Measurements from ENCODE around the gene SMLR1. TPM values are rescaled to one million over a fixed set of nuclear protein-coding genes. Genes with fewer than 3 reads are reported as not detected.
A peak's percentile ranks its signal among the peaks of the same experiment; 100 is the strongest.

SMLR1 gene
- total and polyA plus RNA-seq, 4 donors: 20.8 to 65.2 (median 39.6) TPM

GRCh38 chr6:130846501-130846900 is 19.3 kb downstream of the SMLR1 start:
- DNase-seq (ENCODE audit: low spot score): no peak
- Histone ChIP-seq H3K27me3 (ENCODE audit: control insufficient read depth in 4 of 4, insufficient read depth in 4 of 4, low read length in 3 of 4) (no peaks in the 10 kb centered on the region), H3K4me1 (ENCODE audit: control insufficient read depth in 4 of 4, insufficient read depth in 4 of 4, low read length in 3 of 4) (peaks cover 10 to 36% (median 16%) of the 10 kb centered on the region in 4 donors), H3K9ac (ENCODE audit: low read depth in 1 of 2, low read length in 2 of 2) (no peak overlapping the region), H3K36me3 (ENCODE audit: control insufficient read depth in 4 of 4, insufficient read depth in 3 of 4, low read depth in 1 of 4, low read length in 3 of 4) (peaks cover 0 to 2% (median 0%) of the 10 kb centered on the region in 4 donors), H3K9me3 (ENCODE audit: control insufficient read depth in 4 of 4, low read length in 3 of 4) (no peaks in the 10 kb centered on the region), H3K27ac (ENCODE audit: low read depth in 1 of 2, low read length in 2 of 2) (no peak overlapping the region), H3K4me3 (ENCODE audit: low read depth in 1 of 3, low read length in 3 of 3) (no peak overlapping the region)
- 86% methylated on average over 1 of the region's 1 CpG for WGBS
- TF ChIP-seq MAX (IDR thresholded peaks at IDR 0.05) (no peak), RXRA (IDR thresholded peaks at IDR 0.05) (peak in 1 of 2 donors; percentile 11)

- Histone ChIP-seq H3K27me3 (ENCODE audit: control insufficient read depth in 4 of 4, insufficient read depth in 4 of 4, low read length in 3 of 4) (no peaks in the 10 kb centered on the region), H3K9ac (ENCODE audit: low read depth in 1 of 2, low read length in 2 of 2) (no peak overlapping the region), H3K36me3 (ENCODE audit: control insufficient read depth in 4 of 4, insufficient read depth in 3 of 4, low read depth in 1 of 4, low read length in 3 of 4) (peaks cover 0 to 2% (median 0%) of the 10 kb centered on the region in 4 donors), H3K9me3 (ENCODE audit: control insufficient read depth in 4 of 4, low read length in 3 of 4) (no peaks in the 10 kb centered on the region), H3K4me1 (ENCODE audit: control insufficient read depth in 4 of 4, insufficient read depth in 4 of 4, low read length in 3 of 4) (peaks cover 10 to 32% (median 15%) of the 10 kb centered on the region in 4 donors), H3K27ac (ENCODE audit: low read depth in 1 of 2, low read length in 2 of 2) (no peak overlapping the region), H3K4me3 (ENCODE audit: low read depth in 1 of 3, low read length in 3 of 3) (no peak overlapping the region)
- TF ChIP-seq RXRA (IDR thresholded peaks at IDR 0.05) (no peak), HNF4A (conservative IDR thresholded peaks at IDR 0.05) (no peak), REST (IDR thresholded peaks at IDR 0.05) (no peak), SP1 (IDR thresholded peaks at IDR 0.05) (no peak), MAX (IDR thresholded peaks at IDR 0.05) (no peak), YY1 (IDR thresholded peaks at IDR 0.05) (no peak), NR2F2 (IDR thresholded peaks at IDR 0.05) (no peak), GABPA (IDR thresholded peaks at IDR 0.05 in 1 of 2, conservative IDR thresholded peaks at IDR 0.05 in 1 of 2) (no peak), FOXA1 (IDR thresholded peaks at IDR 0.05) (no peak), HNF4G (IDR thresholded peaks at IDR 0.05) (no peak), CTCF (IDR thresholded peaks at IDR 0.05; ENCODE audit: low read depth, low read length, missing input control) (no peak), FOXA2 (IDR thresholded peaks at IDR 0.05) (no peak)
- WGBS: 81% methylated on average over 7 of the region's 7 CpGs
- no peak for DNase-seq (ENCODE audit: low spot score)
Measured at GRCh38 chr6:130847001-130847910, 20.1 kb downstream of the SMLR1 start.

Data from liver (tissue), 9 donors.